ENCODE data around the gene SEMA3C. TPM values are rescaled to one million over a fixed set of nuclear protein-coding genes. Genes with fewer than 3 reads are reported as not detected.

The SEMA3C gene
- total RNA-seq, 2 experiments from 2014 or later = not detected

DNA sequence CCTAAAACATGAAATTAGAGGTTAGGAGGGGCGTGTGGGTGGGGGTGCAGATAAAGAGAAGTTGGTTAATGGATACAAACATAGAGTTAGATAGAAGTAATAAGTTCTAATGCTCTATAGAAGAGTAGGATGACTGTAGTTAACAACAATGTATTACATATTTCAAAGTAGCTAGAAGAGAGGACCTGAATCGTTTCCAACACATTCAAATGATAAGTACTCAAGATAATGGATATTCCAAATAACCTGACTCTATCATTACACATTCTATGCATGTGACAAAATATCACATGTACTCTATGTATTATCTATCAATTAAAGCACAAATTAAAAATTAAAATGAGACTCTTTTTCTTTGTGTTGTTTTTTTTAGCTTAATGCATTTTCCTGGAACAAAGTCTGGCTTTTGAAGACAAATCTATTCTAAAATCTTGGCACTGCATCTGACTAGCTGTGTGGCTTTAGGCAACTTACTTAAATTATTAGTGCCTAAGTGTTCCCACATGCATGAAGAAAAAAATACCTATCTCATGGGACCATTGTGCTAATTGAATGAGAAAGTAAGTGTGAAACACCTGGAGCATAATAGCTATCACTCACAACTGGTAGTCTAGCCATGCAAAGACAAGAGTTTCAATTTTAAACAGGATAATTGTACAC is 75.7 kb downstream of the SEMA3C start:
- Mint-ChIP-seq H3K36me3 (ENCODE audit: low read depth) (no peaks in the 10 kb centered on the region), H3K9me3 (peaks cover 4% of the 10 kb centered on the region), H3K27ac (no peak overlapping the region), H3K27me3 (no peaks in the 10 kb centered on the region), H3K4me1 (no peaks in the 10 kb centered on the region), H3K4me3 (no peak overlapping the region)
- ChIA-PET CTCF (no interaction called here), POLR2A (no interaction called here)
- DNase-seq = no peak

DNA sequence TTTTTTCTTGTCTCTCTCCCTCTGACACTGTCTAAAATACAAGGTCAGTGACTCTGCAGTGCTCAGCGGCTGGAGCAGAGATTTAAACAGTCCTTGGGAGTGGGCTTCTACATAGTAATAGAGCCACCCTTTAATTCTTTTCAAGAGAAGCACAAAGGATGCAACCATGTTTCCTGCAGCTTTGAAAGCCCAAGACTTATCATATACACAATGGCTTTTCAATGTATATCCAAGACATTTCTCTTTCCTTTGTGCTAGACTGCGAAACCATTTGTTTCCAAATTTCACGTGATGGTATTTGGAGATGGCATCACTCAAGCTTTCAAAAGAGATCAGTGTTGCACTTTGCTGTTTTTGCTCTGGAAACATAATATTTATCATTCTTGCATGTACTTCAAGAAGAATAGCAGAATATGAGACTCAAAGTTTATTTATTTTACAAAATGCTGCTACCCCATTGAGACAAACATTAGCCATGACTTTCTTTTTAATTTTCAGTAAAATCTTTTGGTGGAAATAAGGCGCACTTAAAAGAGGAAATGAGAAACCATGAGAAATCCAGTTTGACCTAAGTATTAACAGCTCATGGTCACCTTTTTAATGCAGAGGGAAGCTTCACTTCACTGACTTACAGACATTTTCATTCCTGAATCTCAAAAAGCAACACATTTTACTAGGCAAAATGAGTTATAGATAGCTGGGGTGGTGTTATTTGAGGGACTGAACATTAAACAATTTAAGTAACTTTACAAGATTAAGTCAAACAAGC is 76.6 kb downstream of the SEMA3C start:
- ChIA-PET POLR2A (no interaction called here), CTCF (no interaction called here)
- peaks cover 4% of the 10 kb centered on the region for H3K9me3 Mint-ChIP-seq
- no peaks in the 10 kb centered on the region for H3K27me3 Mint-ChIP-seq
- no peaks in the 10 kb centered on the region for H3K4me1 Mint-ChIP-seq
- no peaks in the 10 kb centered on the region for H3K36me3 Mint-ChIP-seq (ENCODE audit: low read depth)
- no peak overlapping the region for H3K4me3 Mint-ChIP-seq
- no peak overlapping the region for H3K27ac Mint-ChIP-seq
- DNase-seq = no peak

GRCh38 chr7:80841423-80841955 is 77.4 kb downstream of the SEMA3C start:
- no peak for DNase-seq
- ChIA-PET CTCF (no interaction called here), POLR2A (no interaction called here)
- H3K4me1 Mint-ChIP-seq = no peaks in the 10 kb centered on the region
- no peaks in the 10 kb centered on the region for H3K27me3 Mint-ChIP-seq
- H3K4me3 Mint-ChIP-seq = no peak overlapping the region
- peaks cover 4% of the 10 kb centered on the region for H3K9me3 Mint-ChIP-seq
- no peak overlapping the region for H3K27ac Mint-ChIP-seq
- no peaks in the 10 kb centered on the region for H3K36me3 Mint-ChIP-seq (ENCODE audit: low read depth)

DNA sequence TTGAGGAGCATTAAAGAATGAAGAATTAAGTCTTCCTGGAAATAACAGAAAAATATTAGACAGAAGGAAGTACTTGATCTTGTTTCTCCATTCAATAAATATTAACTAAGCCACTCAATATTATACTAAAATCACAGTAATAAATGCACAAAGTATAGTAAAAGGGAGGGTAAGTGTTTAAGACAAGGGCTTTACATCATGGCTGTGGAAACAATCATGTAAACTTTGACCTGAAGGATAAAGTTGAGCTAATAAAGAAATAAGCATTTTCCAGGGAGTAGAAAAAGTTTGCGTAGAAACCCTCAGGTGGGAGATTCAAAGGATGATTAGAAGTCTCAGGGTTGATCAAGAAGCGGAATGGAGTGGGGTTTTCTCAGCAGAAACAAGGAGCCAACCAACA is 78.2 kb downstream of the SEMA3C start:
- no peak for DNase-seq
- ChIA-PET POLR2A (no interaction called here), CTCF (interaction anchor here (0.7 kb wide), 1 partner anchor 611 kb away, joined by 3 read pairs; no protein-coding TSS in a partner anchor)

DNA sequence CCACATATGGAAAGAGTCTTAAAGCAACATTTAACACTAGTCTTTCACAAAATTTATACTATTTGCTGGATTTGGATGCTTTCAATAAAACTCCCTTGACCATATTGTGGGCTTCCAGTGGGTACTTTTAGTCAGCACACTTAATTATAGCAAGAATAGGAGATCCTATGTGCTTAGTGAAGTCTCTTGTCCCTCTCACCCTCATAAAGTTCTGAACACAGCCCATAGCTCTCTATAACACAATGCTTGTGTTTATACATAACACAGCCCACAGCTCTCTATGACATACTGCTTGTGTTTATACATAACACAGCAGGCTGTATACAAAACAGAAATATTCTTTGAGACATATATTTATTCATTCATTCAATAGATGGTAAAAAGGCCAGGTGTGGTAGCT is 79.0 kb downstream of the SEMA3C start:
- no peak for DNase-seq
- ChIA-PET CTCF (no interaction called here), POLR2A (no interaction called here)
- Mint-ChIP-seq H3K4me3 (no peak overlapping the region), H3K27me3 (no peaks in the 10 kb centered on the region), H3K27ac (no peak overlapping the region), H3K9me3 (peaks cover 4% of the 10 kb centered on the region), H3K4me1 (no peaks in the 10 kb centered on the region), H3K36me3 (ENCODE audit: low read depth) (no peaks in the 10 kb centered on the region)

More for the DNA sequence above, 78.2 kb downstream of the SEMA3C start:
- Mint-ChIP-seq H3K27me3 (no peaks in the 10 kb centered on the region), H3K9me3 (peaks cover 4% of the 10 kb centered on the region), H3K4me1 (no peaks in the 10 kb centered on the region), H3K4me3 (no peak overlapping the region), H3K36me3 (ENCODE audit: low read depth) (no peaks in the 10 kb centered on the region), H3K27ac (no peak overlapping the region)

- Mint-ChIP-seq H3K9me3 (peaks cover 4% of the 10 kb centered on the region), H3K4me1 (no peaks in the 10 kb centered on the region), H3K4me3 (no peak overlapping the region), H3K27ac (no peak overlapping the region), H3K36me3 (ENCODE audit: low read depth) (no peaks in the 10 kb centered on the region), H3K27me3 (no peaks in the 10 kb centered on the region)
- ChIA-PET CTCF (no interaction called here), POLR2A (no interaction called here)
- DNase-seq = no peak
These were observed 80.2 kb downstream of the SEMA3C start for GRCh38 chr7:80838643-80839042.

DNA sequence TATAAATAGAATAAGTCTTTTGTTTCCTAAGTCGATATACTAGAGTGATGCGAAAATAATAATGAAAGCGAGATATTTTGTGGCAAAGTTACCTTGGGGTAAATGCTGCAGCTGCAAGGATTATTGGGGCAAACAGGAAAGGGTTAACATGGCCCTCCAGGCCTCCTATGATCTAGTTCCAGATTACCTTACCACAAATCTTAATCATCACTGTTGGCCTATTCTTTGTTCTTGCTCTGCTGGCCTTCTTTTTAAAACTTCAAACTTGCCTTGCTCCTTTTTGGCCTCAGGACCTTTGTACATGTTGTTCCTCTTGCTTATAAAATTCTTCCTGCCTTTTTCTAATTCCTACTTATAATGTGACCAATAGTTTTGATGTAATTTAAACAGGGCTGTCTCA is 81.5 kb downstream of the SEMA3C start:
- ChIA-PET POLR2A (no interaction called here), CTCF (no interaction called here)
- no peak overlapping the region for H3K27ac Mint-ChIP-seq
- H3K9me3 Mint-ChIP-seq = peaks cover 2% of the 10 kb centered on the region
- H3K36me3 Mint-ChIP-seq (ENCODE audit: low read depth) = no peaks in the 10 kb centered on the region
- no peak overlapping the region for H3K4me3 Mint-ChIP-seq
- H3K4me1 Mint-ChIP-seq = no peaks in the 10 kb centered on the region
- no peak for DNase-seq
- H3K27me3 Mint-ChIP-seq = no peaks in the 10 kb centered on the region

GRCh38 chr7:80835251-80835650 is 83.6 kb downstream of the SEMA3C start:
- H3K9me3 Mint-ChIP-seq = peaks cover 2% of the 10 kb centered on the region
- no peak for DNase-seq
- ChIA-PET POLR2A (no interaction called here), CTCF (no interaction called here)
- H3K4me1 Mint-ChIP-seq = no peaks in the 10 kb centered on the region
- no peak overlapping the region for H3K27ac Mint-ChIP-seq
- H3K4me3 Mint-ChIP-seq = no peak overlapping the region
- H3K36me3 Mint-ChIP-seq (ENCODE audit: low read depth) = no peaks in the 10 kb centered on the region
- no peaks in the 10 kb centered on the region for H3K27me3 Mint-ChIP-seq

DNA sequence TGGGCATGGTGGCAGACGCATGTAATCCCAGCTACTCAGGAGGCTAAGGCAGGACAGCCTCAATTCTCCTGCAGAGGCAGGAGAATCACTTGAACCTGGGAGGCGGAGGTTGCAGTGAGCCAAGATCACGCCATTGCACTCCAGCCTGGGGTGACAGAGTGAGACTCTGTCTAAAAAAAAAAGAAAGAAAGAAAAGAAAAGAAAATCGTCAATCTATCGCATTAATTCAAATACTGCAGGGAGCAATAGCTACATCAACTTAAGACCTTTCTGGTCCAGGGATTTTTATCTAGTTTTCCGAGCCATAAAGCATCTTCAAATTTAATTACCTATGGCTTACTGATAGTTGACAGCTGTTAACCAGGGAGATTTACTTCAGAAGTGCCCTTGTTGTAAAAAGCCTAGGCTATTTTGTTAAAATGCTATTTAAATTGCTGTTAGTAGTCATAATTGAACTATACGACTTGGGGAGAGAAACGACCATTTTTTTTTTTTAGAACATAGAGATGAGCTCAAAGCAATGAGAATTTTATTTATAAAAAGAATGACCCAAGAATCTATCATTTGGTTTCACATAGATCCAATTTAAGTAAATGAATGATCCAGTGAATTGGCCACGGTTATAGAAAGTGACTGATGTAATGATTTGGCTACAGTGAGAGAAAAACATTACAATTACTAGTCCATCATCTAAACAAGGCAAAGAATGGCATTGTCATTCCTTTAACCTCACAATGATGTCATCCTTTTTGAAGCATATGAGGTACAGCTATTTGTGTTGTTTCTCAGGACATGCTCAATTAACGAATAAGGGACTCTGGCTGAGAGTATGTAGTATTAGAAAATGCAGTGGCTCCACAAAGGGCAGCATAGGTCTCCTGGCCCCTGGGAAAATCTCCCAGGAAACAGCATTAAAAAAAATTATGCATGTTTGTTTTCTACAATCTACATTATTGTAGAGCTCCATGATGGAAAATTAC is 85.3 kb downstream of the SEMA3C start:
- H3K4me3 Mint-ChIP-seq = no peak overlapping the region
- DNase-seq = no peak
- H3K9me3 Mint-ChIP-seq = no peaks in the 10 kb centered on the region
- ChIA-PET POLR2A (no interaction called here), CTCF (no interaction called here)
- H3K27me3 Mint-ChIP-seq = no peaks in the 10 kb centered on the region
- H3K36me3 Mint-ChIP-seq (ENCODE audit: low read depth) = no peaks in the 10 kb centered on the region
- H3K4me1 Mint-ChIP-seq = no peaks in the 10 kb centered on the region
- no peak overlapping the region for H3K27ac Mint-ChIP-seq

- Mint-ChIP-seq H3K36me3 (ENCODE audit: low read depth) (no peaks in the 10 kb centered on the region), H3K27me3 (no peaks in the 10 kb centered on the region)
These were observed 86.8 kb downstream of the SEMA3C start for GRCh38 chr7:80832006-80832405.

GRCh38 chr7:80830584-80831285 is 88.1 kb downstream of the SEMA3C start:
- CTCF ChIA-PET = no interaction called here
- Mint-ChIP-seq H3K9me3 (no peaks in the 10 kb centered on the region), H3K4me3 (no peak overlapping the region), H3K4me1 (no peaks in the 10 kb centered on the region), H3K27ac (no peak overlapping the region), H3K36me3 (ENCODE audit: low read depth) (no peaks in the 10 kb centered on the region), H3K27me3 (no peaks in the 10 kb centered on the region)
- POLR2A ChIA-PET = no interaction called here
- no peak for DNase-seq

More at GRCh38 chr7:80832006-80832405, 86.8 kb downstream of the SEMA3C start:
- DNase-seq = no peak
- no peak overlapping the region for H3K27ac Mint-ChIP-seq
- H3K4me3 Mint-ChIP-seq = no peak overlapping the region
- H3K4me1 Mint-ChIP-seq = no peaks in the 10 kb centered on the region
- no peaks in the 10 kb centered on the region for H3K9me3 Mint-ChIP-seq
- ChIA-PET POLR2A (no interaction called here), CTCF (no interaction called here)

- H3K9me3 Mint-ChIP-seq = no peaks in the 10 kb centered on the region
- no peaks in the 10 kb centered on the region for H3K4me1 Mint-ChIP-seq
- ChIA-PET POLR2A (no interaction called here), CTCF (no interaction called here)
- H3K36me3 Mint-ChIP-seq (ENCODE audit: low read depth) = no peaks in the 10 kb centered on the region
- no peak overlapping the region for H3K27ac Mint-ChIP-seq
- DNase-seq = no peak
- H3K27me3 Mint-ChIP-seq = no peaks in the 10 kb centered on the region
- H3K4me3 Mint-ChIP-seq = no peak overlapping the region
These were observed 88.8 kb downstream of the SEMA3C start for GRCh38 chr7:80830010-80830409.

DNA sequence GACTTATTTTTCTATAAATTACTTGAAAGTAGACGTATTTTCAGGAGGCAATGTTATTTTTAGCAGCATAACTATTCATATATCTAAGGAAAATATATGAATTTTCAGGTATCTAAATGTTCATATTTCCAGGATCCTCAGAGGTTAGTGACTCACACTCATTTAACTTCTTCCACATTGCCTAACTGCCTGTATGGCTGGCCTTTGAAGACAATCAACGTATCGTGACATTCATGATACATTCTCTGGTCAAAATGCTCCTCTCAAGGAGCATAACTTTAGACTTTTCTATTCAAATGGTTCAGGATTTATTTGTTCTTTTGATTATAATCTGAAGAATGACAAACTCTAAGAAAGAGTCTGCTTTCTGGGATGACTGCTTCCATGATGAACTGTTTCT is 89.3 kb downstream of the SEMA3C start:
- POLR2A ChIA-PET = no interaction called here
- Mint-ChIP-seq H3K9me3 (no peaks in the 10 kb centered on the region), H3K4me3 (no peak overlapping the region), H3K27me3 (no peaks in the 10 kb centered on the region), H3K4me1 (no peaks in the 10 kb centered on the region), H3K36me3 (ENCODE audit: low read depth) (no peaks in the 10 kb centered on the region), H3K27ac (no peak overlapping the region)
- CTCF ChIA-PET = no interaction called here
- no peak for DNase-seq
